22Rv1 (cell line): ENCODE measurements around the gene ILK.

Experiments used
- CTCF ChIP-seq: fragments of 450-650 bp; IDR thresholded peaks from 2 replicates; pipeline ENCODE4 v1.5.1; 2017; ENCODE audit warnings: mild to moderate bottlenecking
- ZFX ChIP-seq: fragments of 450-650 bp; IDR thresholded peaks from 2 replicates; pipeline ENCODE4 v1.6.1; 2017; ENCODE audit warnings: antibody characterized with exemption, borderline replicate concordance

GRCh38 chr11:6561288-6561687, 42.3 kb upstream of the ILK start:
- TF ChIP-seq CTCF: no peak
- TF ChIP-seq ZFX: no peak
